PC-9 (cell line): ENCODE data around the gene CAVIN1. TPM values are rescaled to one million over a fixed set of nuclear protein-coding genes. Genes with fewer than 3 reads are reported as not detected.

ENCODE experiments used
- Bru-seq: library from RNA; stranded (reverse); fragments of 400-500 nt; gene quantifications from one replicate; lab custom pipeline; 2021; lab: Mats Ljungman, UMichigan
- BruChase-seq, 2 experiments: library from RNA; stranded (reverse); fragments of 400-500 nt; gene quantifications; one replicate each; lab custom pipeline; 2021; lab: Mats Ljungman, UMichigan
- BruUV-seq: library from RNA; stranded (reverse); fragments of 400-500 nt; replicated peaks from 2 replicates; lab custom pipeline; 2021; lab: Mats Ljungman, UMichigan
- CTCF ChIA-PET: fragments of 300-600 bp; sonication (Branson Sonifier 250); formaldehyde crosslinking; loops from one replicate; lab custom pipeline; 2022; ENCODE audit warnings: antibody characterized with exemption; lab: Charles Lee
- POLR2A ChIA-PET: fragments of 300-600 bp; sonication (Branson Sonifier 250); formaldehyde crosslinking; loops from one replicate; lab custom pipeline; 2022; ENCODE audit warnings: antibody characterized with exemption; ENCODE audit not compliant: unreplicated experiment; lab: Charles Lee
- DNase-seq, 2 experiments: peaks; one replicate each; pipeline versions ENCODE4 v3.0.0 to v3.0.0-alpha.2; 2015 to 2022; ENCODE audit warnings: mixed read lengths in 1 of 2
- H2AFZ ChIP-seq: fragments of 200-600 bp; sonication (generic); 2 replicates; pipeline ENCODE4 v1.8.1; 2017; ENCODE audit warnings: antibody characterized with exemption
- H3F3A ChIP-seq: fragments of 200-600 bp; sonication (generic); 2 replicates; pipeline ENCODE4 v1.8.1; 2017; ENCODE audit warnings: antibody characterized with exemption, mild to moderate bottlenecking, low read depth; ENCODE audit not compliant: insufficient read depth
- H3K27ac ChIP-seq: fragments of 200-600 bp; sonication (generic); 2 replicates; pipeline ENCODE4 v1.6.1; 2016; ENCODE audit warnings: mixed run types
- H3K27me3 ChIP-seq: fragments of 200-600 bp; sonication (generic); 2 replicates; pipeline ENCODE4 v1.6.1; 2016; ENCODE audit warnings: low read depth, mixed run types; ENCODE audit not compliant: insufficient read depth
- H3K36me3 ChIP-seq: fragments of 200-600 bp; sonication (generic); 2 replicates; pipeline ENCODE4 v1.6.1; 2016; ENCODE audit warnings: low read depth, mixed run types
- H3K4me1 ChIP-seq: fragments of 200-600 bp; sonication (generic); replicated peaks from 2 replicates; pipeline ENCODE4 v1.6.1; 2016; ENCODE audit warnings: mixed run types; ENCODE audit not compliant: insufficient read depth
- H3K4me2 ChIP-seq: fragments of 200-600 bp; sonication (generic); 2 replicates; pipeline ENCODE4 v1.6.1; 2017; ENCODE audit warnings: mixed run types
- H3K4me3 ChIP-seq: fragments of 200-600 bp; sonication (generic); 2 replicates; pipeline ENCODE4 v1.6.1; 2016; ENCODE audit warnings: mixed run types
- H3K79me2 ChIP-seq: fragments of 200-600 bp; sonication (generic); 2 replicates; pipeline ENCODE4 v1.6.1; 2017; ENCODE audit warnings: low read depth, mixed run types
- H3K9me2 ChIP-seq: fragments of 200-600 bp; sonication (generic); 2 replicates; pipeline ENCODE4 v1.8.1; 2017; ENCODE audit warnings: mild to moderate bottlenecking; ENCODE audit not compliant: insufficient read depth
- H3K9me3 ChIP-seq: fragments of 200-600 bp; sonication (generic); 2 replicates; pipeline ENCODE4 v1.8.1; 2016; ENCODE audit warnings: low read depth; ENCODE audit not compliant: insufficient read depth
- H4K20me1 ChIP-seq: fragments of 200-600 bp; sonication (generic); 2 replicates; pipeline ENCODE4 v1.8.1; 2017; ENCODE audit not compliant: insufficient read depth
- EZH2 ChIP-seq: fragments of 200-600 bp; sonication (generic); IDR thresholded peaks from 2 replicates; pipeline ENCODE4 v1.8.0; 2017; ENCODE audit warnings: antibody characterized with exemption, low read depth
- intact Hi-C: fragments of 100-400 bp; cut with micrococcal nuclease; formaldehyde crosslinking; loops from one replicate; pipeline ENCODE4 v1.10.0; 2022; ENCODE audit not compliant: unreplicated experiment
- long read RNA-seq: library from polyadenylated mRNA; stranded (forward); transcript quantifications from one replicate; pipeline ENCODE4 v2.0.0, GENCODE V29; 2022
- total RNA-seq: library from RNA; stranded (reverse); gene quantifications from 2 replicates; pipeline ENCODE4 v1.2.3, GENCODE V29; 2021
- TF ChIP-seq, protein P1 (sequence below): fragments of 200-600 bp; sonication (generic); conservative IDR thresholded peaks from 2 replicates; pipeline ENCODE4 v1.6.1; 2017; ENCODE audit warnings: mixed run types, antibody characterized with exemption, mild to moderate bottlenecking, moderate library complexity

CAVIN1 gene
- total RNA-seq (154 and 170 TPM in 2 replicates), Bru-seq, nascent RNA (percentile 87 among the genes with signal in this experiment), BruChase-seq, experiment 1, labeled RNA remaining after a 2-hour chase (percentile 93 among the genes with signal in this experiment), BruChase-seq, experiment 2, labeled RNA remaining after a 6-hour chase (percentile 98 among the genes with signal in this experiment)
- long read RNA-seq, transcript CAVIN1-201 (2 exons, 3,828 nt), result major isoform, 158 of 210 reads
- long read RNA-seq, partial matches to known transcripts, result 0 of 210 reads
- long read RNA-seq, other reads (novel, unspliced or antisense), result 52 of 210 reads

DNA sequence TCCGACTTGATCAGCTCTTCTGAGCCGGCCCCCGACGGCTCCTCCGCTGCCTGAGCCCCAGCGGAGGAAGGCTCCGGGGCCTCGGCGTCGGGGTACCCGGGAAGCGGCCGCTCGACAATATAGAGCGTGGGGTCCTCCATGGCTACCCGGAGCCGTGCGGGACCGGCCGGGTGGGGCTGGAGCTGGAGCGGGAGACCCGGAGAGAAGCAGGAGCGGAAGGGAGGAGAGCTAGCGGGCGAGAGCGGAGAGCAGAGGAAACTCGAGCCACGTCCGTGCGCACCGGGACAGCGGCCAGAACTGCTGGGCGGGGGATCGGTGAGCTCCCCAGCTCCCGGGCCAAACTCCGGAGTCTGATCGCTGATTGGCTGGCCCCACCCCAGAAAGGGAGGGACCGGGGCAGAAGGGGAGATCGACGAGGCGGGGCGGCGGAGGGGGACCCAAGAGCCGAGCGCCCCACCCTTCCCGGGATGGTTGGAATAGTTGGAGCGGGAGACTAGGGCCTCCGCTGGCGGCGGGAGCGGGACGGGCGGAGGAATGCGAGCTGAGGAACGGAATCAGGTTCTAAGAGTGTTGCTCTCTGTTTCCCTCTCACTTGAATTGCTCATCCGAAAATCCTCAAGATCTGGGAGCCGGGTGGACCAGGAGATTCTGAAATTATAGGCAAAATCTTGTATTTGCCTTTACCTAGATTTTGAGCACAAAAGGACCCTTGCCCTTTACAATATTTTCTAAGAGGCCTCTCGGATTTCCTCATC is at the start of gene CAVIN1:
TSS of gene CAVIN1 (minus strand) at position 299 of the 755 bp plus-strand sequence. CDS start at position 140, 159 bp downstream.
- intact Hi-C loops, result loop anchor here (1.0 to 5.0 kb wide), 3 partner anchors 34 to 254 kb away; partner anchors contain the start of genes PLEKHH3 and STAT3
- peak; percentile 82 to 97 for DNase-seq
- H3K9me2 ChIP-seq, result no peaks in the 10 kb centered on the region
- peaks cover 38% of the 10 kb centered on the region for H3K79me2 ChIP-seq
- no peaks in the 10 kb centered on the region for H3K36me3 ChIP-seq
- H3K27me3 ChIP-seq, result no peaks in the 10 kb centered on the region
- H2AFZ ChIP-seq, result peak within 1 kb of the TSS; percentile 95
- H3K4me1 ChIP-seq, result peaks cover 43% of the 10 kb centered on the region
- POLR2A ChIA-PET, result interaction anchor here (0.5 to 1.6 kb wide), 19 partner anchors 8 to 1317 kb away, joined by 3 to 23 read pairs (median 5); partner anchors contain the start of gene STAT3
- H4K20me1 ChIP-seq, result no peaks in the 10 kb centered on the region; the same call in 1 of the 2 replicates
- H3K9me3 ChIP-seq, result no peaks in the 10 kb centered on the region
- 0 out of 2 replicates have a peak within 1 kb of the TSS, but pooled peaks have one; percentile 12 for H3K27ac ChIP-seq
- CTCF ChIA-PET, result interaction anchor here (0.6 to 1.2 kb wide), 8 partner anchors 13 to 459 kb away, joined by 3 to 8 read pairs (median 4); partner anchors contain the start of gene STAT3
- peaks cover 44% of the 10 kb centered on the region for H3F3A ChIP-seq
- peak within 1 kb of the TSS; percentile 76 for H3K4me3 ChIP-seq
- BruUV-seq, result no TSS peak
- TF ChIP-seq EZH2, result no peak
- TF ChIP-seq, protein P1, sequence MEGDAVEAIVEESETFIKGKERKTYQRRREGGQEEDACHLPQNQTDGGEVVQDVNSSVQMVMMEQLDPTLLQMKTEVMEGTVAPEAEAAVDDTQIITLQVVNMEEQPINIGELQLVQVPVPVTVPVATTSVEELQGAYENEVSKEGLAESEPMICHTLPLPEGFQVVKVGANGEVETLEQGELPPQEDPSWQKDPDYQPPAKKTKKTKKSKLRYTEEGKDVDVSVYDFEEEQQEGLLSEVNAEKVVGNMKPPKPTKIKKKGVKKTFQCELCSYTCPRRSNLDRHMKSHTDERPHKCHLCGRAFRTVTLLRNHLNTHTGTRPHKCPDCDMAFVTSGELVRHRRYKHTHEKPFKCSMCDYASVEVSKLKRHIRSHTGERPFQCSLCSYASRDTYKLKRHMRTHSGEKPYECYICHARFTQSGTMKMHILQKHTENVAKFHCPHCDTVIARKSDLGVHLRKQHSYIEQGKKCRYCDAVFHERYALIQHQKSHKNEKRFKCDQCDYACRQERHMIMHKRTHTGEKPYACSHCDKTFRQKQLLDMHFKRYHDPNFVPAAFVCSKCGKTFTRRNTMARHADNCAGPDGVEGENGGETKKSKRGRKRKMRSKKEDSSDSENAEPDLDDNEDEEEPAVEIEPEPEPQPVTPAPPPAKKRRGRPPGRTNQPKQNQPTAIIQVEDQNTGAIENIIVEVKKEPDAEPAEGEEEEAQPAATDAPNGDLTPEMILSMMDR, result no peak
- peak within 1 kb of the TSS; percentile 90 for H3K4me2 ChIP-seq

GRCh38 chr17:42467889-42468288 is 44.8 kb upstream of the CAVIN1 start:
- CTCF ChIA-PET, result no interaction called here

More at GRCh38 chr17:42467889-42468288, 44.8 kb upstream of the CAVIN1 start:
- intact Hi-C loops, result no loop called here
- DNase-seq, result no peak
- no TSS peak for BruUV-seq
- H2AFZ ChIP-seq, result no peak overlapping the region
- H3K9me2 ChIP-seq, result no peaks in the 10 kb centered on the region
- no peaks in the 10 kb centered on the region for H3K27me3 ChIP-seq
- no peak for TF ChIP-seq EZH2
- TF ChIP-seq, protein P1, result no peak
- H3F3A ChIP-seq, result peaks cover 4% of the 10 kb centered on the region; the same call in 1 of the 2 replicates
- no peak overlapping the region for H3K27ac ChIP-seq
- POLR2A ChIA-PET, result no interaction called here
- H3K9me3 ChIP-seq, result no peaks in the 10 kb centered on the region
- H3K36me3 ChIP-seq, result peaks cover 27% of the 10 kb centered on the region
- H4K20me1 ChIP-seq, result no peaks in the 10 kb centered on the region
- no peak overlapping the region for H3K4me2 ChIP-seq
- H3K4me1 ChIP-seq, result no peaks in the 10 kb centered on the region
- no peak overlapping the region for H3K4me3 ChIP-seq
- no peaks in the 10 kb centered on the region for H3K79me2 ChIP-seq
